GM23248 (cell line): ENCODE results near the gene SLC13A2. TPM values are rescaled to one million over a fixed set of nuclear protein-coding genes. Genes with fewer than 3 reads are reported as not detected.

ENCODE experiments used
- DNase-seq: peaks from one replicate; pipeline ENCODE4 v3.0.0-alpha.2; 2015
- H2AFZ ChIP-seq: fragments of 200-600 bp; sonication (generic); 2 replicates; pipeline ENCODE4 v1.6.1; 2016; ENCODE audit warnings: antibody characterized with exemption
- H3F3A ChIP-seq: fragments of 200-600 bp; sonication (generic); 2 replicates; pipeline ENCODE4 v1.6.1; 2016; ENCODE audit warnings: mild to moderate bottlenecking, antibody characterized with exemption, mixed run types; ENCODE audit not compliant: insufficient read depth
- H3K27ac ChIP-seq: fragments of 200-600 bp; sonication (generic); 2 replicates; pipeline ENCODE4 v1.5.1; 2016; ENCODE audit warnings: mild to moderate bottlenecking
- H3K27me3 ChIP-seq: fragments of 200-600 bp; sonication (generic); replicated peaks from 2 replicates; pipeline ENCODE4 v1.6.1; 2016; ENCODE audit warnings: mild to moderate bottlenecking; ENCODE audit not compliant: insufficient read depth
- H3K36me3 ChIP-seq: fragments of 200-600 bp; sonication (generic); 2 replicates; pipeline ENCODE4 v1.6.1; 2016; ENCODE audit warnings: low read depth, mild to moderate bottlenecking
- H3K4me1 ChIP-seq: fragments of 200-600 bp; sonication (generic); 2 replicates; pipeline ENCODE4 v1.6.1; 2016; ENCODE audit warnings: mild to moderate bottlenecking; ENCODE audit not compliant: insufficient read depth
- H3K4me2 ChIP-seq: fragments of 200-600 bp; sonication (generic); one replicate; pipeline ENCODE4 v1.6.1; 2016; ENCODE audit warnings: mild to moderate bottlenecking; ENCODE audit not compliant: unreplicated experiment
- H3K4me3 ChIP-seq: fragments of 200-600 bp; sonication (generic); 2 replicates; pipeline ENCODE4 v1.5.1; 2016; ENCODE audit warnings: mild to moderate bottlenecking
- H3K79me2 ChIP-seq: fragments of 200-600 bp; sonication (generic); 2 replicates; pipeline ENCODE4 v1.6.1; 2016; ENCODE audit warnings: mild to moderate bottlenecking; ENCODE audit not compliant: insufficient read depth
- H3K9ac ChIP-seq: fragments of 200-600 bp; sonication (generic); 2 replicates; pipeline ENCODE4 v1.6.1; 2016; ENCODE audit warnings: mild to moderate bottlenecking
- H3K9me2 ChIP-seq: fragments of 200-600 bp; sonication (generic); 2 replicates; pipeline ENCODE4 v1.6.1; 2016; ENCODE audit warnings: mixed run types, mild to moderate bottlenecking, moderate library complexity; ENCODE audit not compliant: insufficient read depth
- H3K9me3 ChIP-seq: fragments of 200-600 bp; sonication (generic); one replicate; pipeline ENCODE4 v1.6.1; 2017; ENCODE audit warnings: low read depth
- H4K20me1 ChIP-seq: fragments of 200-600 bp; sonication (generic); 2 replicates; pipeline ENCODE4 v1.6.0; 2016; ENCODE audit not compliant: insufficient read depth
- EZH2 ChIP-seq: fragments of 200-600 bp; sonication (generic); IDR thresholded peaks from 2 replicates; pipeline ENCODE4 v1.6.1; 2018; ENCODE audit warnings: antibody characterized with exemption, mild to moderate bottlenecking; ENCODE audit not compliant: insufficient read depth, poor library complexity, severe bottlenecking
- EZH2phosphoT487 ChIP-seq: fragments of 200-600 bp; sonication (generic); IDR thresholded peaks from 2 replicates; pipeline ENCODE4 v1.6.1; 2018; ENCODE audit warnings: antibody characterized with exemption, moderate library complexity, mild to moderate bottlenecking, low read depth; ENCODE audit not compliant: insufficient read depth
- WGBS, 2 experiments: methylation state at CpG; one replicate each; pipeline ENCODE4 v1.1.6; 2015 to 2017; ENCODE audit warnings: low lambda C conversion rate in 2 of 2, low coverage in 1 of 2; ENCODE audit errors: missing lambda C conversion rate in 2 of 2; 5-methylcytosine and 5-hydroxymethylcytosine counted together
- in situ Hi-C: fragments of 300-500 bp; cut with MboI; formaldehyde crosslinking; loops from 2 replicates; pipeline ENCODE4 v1.15.0; 2020
- polyA plus RNA-seq: library from polyadenylated mRNA; unstranded; fragments of >200 nt; fragmentation: Nextera tagmentation; extraction: Ambion mirVana; gene quantifications from 2 replicates; pipeline ENCODE4 v1.2.1, GENCODE V29; 2016
- total RNA-seq: library from RNA; depleted of rRNA; stranded (reverse); fragments of >200 nt; shearing (Covaris generic); gene quantifications from 2 replicates; pipeline ENCODE4 v1.2.3, GENCODE V29; 2014

The SLC13A2 gene
- total and polyA plus RNA-seq, 2 experiments from 2014 or later: not detected

DNA sequence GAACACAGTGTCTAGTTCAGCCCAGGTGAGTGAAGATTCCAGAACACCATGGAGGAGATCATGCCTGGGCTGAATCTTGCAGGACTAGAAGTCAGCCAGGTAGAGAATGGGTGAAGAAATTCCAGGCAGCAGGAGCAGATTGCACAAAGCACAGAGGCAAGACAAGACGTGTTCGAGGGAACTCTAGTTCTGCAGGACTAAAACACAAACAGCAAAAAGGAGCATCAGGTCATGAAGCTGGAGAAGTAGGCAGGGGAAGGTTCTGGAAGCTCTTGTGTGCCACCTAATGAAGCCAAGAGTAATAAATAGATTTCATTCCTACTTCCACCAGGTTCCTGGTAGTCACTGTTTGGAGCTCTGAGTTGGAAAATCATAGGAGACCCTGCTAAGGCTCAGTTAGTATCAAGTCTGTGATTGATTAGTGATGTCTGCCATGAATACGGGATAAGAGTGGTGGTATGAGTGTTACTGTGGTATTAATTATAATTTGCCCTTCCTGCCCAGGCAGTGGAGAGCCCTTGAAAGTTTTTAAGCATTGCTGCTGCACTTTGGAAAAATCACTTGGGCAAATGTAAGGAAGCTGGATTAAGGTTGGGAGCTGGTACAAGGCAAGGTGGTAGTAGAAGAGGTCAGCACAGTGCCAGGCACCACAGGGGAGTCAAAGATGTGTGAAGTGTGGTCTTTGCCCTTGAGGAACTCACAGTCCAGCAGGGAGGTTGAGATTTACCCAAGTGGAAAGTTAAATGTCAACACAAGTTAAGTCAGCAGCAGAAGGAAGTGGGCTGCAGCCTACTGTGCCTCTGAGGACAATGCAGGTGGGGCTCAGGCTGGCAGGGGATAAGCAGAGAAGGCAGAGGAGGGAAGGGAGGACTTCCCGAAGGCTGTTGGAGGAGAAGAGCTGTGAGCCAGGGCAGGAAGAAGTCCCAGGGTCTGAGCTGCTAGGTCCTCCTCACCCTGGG, 19.2 kb downstream of the SLC13A2 start:
- Histone ChIP-seq H3K4me3 (no peak overlapping the region), H3K79me2 (no peaks in the 10 kb centered on the region), H3K9me2 (no peaks in the 10 kb centered on the region), H2AFZ (no peak overlapping the region), H4K20me1 (no peaks in the 10 kb centered on the region), H3K4me1 (no peaks in the 10 kb centered on the region), H3K27ac (no peak overlapping the region), H3K36me3 (no peaks in the 10 kb centered on the region), H3K9ac (no peak overlapping the region), H3K9me3 (no peaks in the 10 kb centered on the region), H3K27me3 (peaks cover 1% of the 10 kb centered on the region), H3K4me2 (no peak overlapping the region), H3F3A (no peaks in the 10 kb centered on the region)
- no peak for DNase-seq
- 33 to 49% methylated on average over 4 of the region's 4 CpGs for WGBS, 2 experiments
- TF ChIP-seq EZH2phosphoT487: no peak
- no peak for TF ChIP-seq EZH2
- in situ Hi-C loops: no loop called here

DNA sequence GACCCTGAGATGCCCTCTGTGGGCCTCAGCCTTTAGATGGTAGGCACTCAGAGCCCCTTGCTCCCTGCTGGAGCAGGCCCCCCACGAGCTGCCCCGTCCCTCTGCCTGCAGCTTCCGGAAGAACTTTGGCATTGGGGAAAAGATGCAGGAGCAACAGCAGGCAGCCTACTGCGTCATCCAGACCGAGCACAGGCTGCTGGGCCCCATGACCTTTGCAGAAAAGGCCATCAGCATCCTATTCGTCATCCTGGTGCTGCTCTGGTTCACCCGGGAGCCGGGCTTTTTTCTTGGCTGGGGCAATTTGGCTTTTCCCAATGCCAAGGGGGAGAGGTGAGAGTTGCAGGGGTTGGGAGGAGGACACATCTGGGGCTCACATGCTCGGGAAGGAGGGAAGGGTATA, 20.0 kb downstream of the SLC13A2 start:
- Histone ChIP-seq H3K27me3 (no peaks in the 10 kb centered on the region; the same call in 1 of the 2 replicates), H4K20me1 (no peaks in the 10 kb centered on the region), H3K9me2 (no peaks in the 10 kb centered on the region), H3K4me3 (no peak overlapping the region), H3K36me3 (no peaks in the 10 kb centered on the region), H3K4me1 (no peaks in the 10 kb centered on the region), H3K27ac (no peak overlapping the region), H3K4me2 (no peak overlapping the region), H2AFZ (no peak overlapping the region), H3K9ac (no peak overlapping the region), H3K9me3 (no peaks in the 10 kb centered on the region), H3K79me2 (no peaks in the 10 kb centered on the region), H3F3A (no peaks in the 10 kb centered on the region)
- DNase-seq: peak; percentile 63
- 10 to 14% methylated on average over 8 to 9 of the region's 9 CpGs for WGBS, 2 experiments
- in situ Hi-C loops: no loop called here
- TF ChIP-seq EZH2 (no peak), EZH2phosphoT487 (no peak)

DNA sequence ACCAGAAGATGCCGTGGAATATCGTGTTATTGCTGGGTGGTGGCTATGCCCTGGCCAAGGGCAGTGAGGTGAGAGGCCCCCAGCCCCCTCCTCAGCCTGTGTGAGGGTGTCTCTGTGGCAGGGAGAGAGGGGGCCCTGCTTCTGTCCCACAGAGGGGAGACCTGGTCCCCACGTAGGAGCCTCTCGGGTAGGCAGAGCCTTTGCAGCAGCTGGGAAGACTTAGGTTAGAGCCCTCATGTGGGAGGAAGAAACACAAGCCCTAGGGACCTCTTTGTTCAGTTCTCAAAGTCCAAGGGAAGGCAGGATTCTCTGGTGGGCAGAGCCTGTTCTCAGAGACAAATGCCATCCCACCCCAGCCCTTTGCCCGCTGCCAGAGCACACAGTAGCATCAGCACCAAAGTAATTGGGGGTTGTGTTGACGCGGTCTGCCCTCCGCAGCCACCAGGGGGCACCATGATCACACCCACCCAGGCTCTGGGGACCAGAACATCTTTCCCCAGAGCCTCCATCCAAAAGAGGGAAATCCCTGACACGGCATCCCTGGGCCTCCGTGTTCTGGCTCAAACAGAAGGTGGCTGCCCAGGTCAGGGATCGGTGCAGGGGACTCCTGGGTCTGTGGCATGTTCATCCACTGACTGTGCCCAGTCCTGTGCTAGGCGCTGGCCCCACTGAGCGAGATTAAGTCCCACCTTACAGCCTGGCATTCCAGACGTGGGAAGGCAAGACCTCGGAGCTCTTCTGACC, 21.2 kb downstream of the SLC13A2 start:
- H4K20me1 ChIP-seq: no peaks in the 10 kb centered on the region
- H3K4me1 ChIP-seq: no peaks in the 10 kb centered on the region
- no peaks in the 10 kb centered on the region for H3F3A ChIP-seq
- H3K4me2 ChIP-seq: no peak overlapping the region
- H3K9me3 ChIP-seq: no peaks in the 10 kb centered on the region
- no peaks in the 10 kb centered on the region for H3K9me2 ChIP-seq
- no peak for TF ChIP-seq EZH2phosphoT487
- TF ChIP-seq EZH2: no peak
- 22 to 26% methylated on average over 15 of the region's 15 CpGs for WGBS, 2 experiments
- no peak overlapping the region for H3K27ac ChIP-seq
- no peak overlapping the region for H3K4me3 ChIP-seq
- in situ Hi-C loops: no loop called here
- no peaks in the 10 kb centered on the region for H3K36me3 ChIP-seq
- H3K79me2 ChIP-seq: no peaks in the 10 kb centered on the region
- no peak overlapping the region for H2AFZ ChIP-seq
- no peaks in the 10 kb centered on the region for H3K27me3 ChIP-seq
- no peak overlapping the region for H3K9ac ChIP-seq
- DNase-seq: peak; percentile 76

DNA sequence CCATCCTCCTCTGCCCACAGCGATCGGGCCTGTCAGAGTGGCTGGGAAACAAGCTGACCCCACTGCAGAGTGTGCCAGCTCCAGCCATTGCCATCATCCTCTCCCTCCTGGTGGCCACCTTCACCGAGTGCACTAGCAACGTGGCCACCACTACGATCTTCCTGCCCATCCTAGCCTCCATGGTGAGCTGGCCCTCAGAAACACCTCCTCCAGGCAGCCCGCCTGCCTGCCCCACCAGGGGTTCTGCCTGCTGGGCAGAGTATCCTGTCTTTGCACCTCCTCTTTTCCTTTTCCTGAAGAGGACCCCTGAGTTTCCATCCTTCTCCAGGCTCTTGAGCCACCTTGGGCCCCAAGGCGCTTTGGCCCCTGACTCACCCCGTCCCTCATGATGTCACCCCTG, 22.2 kb downstream of the SLC13A2 start:
- no peak overlapping the region for H2AFZ ChIP-seq
- H3K9me3 ChIP-seq: no peaks in the 10 kb centered on the region
- no peaks in the 10 kb centered on the region for H3K36me3 ChIP-seq
- no peaks in the 10 kb centered on the region for H3K79me2 ChIP-seq
- no peaks in the 10 kb centered on the region for H3F3A ChIP-seq
- H3K9me2 ChIP-seq: no peaks in the 10 kb centered on the region
- DNase-seq: no peak
- no peak overlapping the region for H3K9ac ChIP-seq
- H3K27me3 ChIP-seq: no peaks in the 10 kb centered on the region
- TF ChIP-seq EZH2phosphoT487 (no peak), EZH2 (no peak)
- H3K27ac ChIP-seq: no peak overlapping the region
- 78% methylated on average over 8 of the region's 8 CpGs for WGBS, 2 experiments
- H3K4me3 ChIP-seq: no peak overlapping the region
- H3K4me1 ChIP-seq: no peaks in the 10 kb centered on the region
- no peaks in the 10 kb centered on the region for H4K20me1 ChIP-seq
- no peak overlapping the region for H3K4me2 ChIP-seq
- in situ Hi-C loops: no loop called here
